ENCODE results near the gene DR1. TPM values are rescaled to one million over a fixed set of nuclear protein-coding genes. Genes with fewer than 3 reads are reported as not detected.
"Not testable (repeated sequence)": the region's sequence is repeated elsewhere in the genome, so short reads cannot be mapped to it uniquely, and the experiment has no call there.

Gene DR1
- total RNA-seq, 3 donors from 2014 or later: 91.9 to 99.5 (median 93.3) TPM

DNA sequence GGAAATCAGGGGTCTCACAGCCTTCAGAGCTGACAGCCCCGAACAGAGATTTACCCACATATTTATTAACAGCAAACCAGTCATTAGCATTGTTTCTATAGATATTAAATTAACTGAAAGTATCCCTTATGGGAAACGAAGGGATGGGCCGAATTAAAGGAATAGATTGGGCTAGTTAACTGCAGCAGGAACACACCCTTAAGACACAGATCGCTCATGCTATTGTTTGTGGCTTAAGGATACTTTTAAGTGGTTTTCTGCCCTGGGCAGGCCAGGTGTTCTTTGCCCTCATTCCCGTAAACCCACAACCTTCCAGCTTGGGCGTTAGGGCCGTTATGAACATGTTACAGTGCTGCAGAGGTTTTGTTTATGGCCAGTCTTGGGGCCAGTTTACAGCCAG lies 40.6 kb downstream of the DR1 start:
- not testable (repeated sequence) for DNase-seq; H3K4me1 Mint-ChIP-seq (ENCODE audit: low read depth); H3K4me3 Mint-ChIP-seq; ATAC-seq; H3K27me3 Mint-ChIP-seq (ENCODE audit: low read depth)
- Mint-ChIP-seq H3K9me3 (peaks cover 37% of the 10 kb centered on the region), H3K36me3 (ENCODE audit: insufficient read depth) (peaks cover 11% of the 10 kb centered on the region)

DNA sequence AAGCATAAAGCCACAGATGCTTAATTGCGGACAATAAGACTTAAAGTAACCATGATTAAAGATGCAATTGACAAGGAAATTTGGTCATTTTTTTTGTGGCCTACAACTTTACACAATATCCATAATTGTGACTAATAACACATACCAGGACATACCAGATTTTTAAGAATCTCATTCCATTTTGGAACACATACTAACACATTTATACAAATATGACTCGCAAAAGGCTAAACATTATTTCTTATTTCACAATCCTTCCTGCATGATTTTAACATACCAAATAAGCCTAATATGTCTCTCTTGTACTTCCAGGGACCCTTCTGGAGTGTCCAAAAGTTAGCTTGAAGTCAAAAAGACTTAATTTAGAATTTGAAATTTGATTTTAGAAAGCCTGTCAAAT lies 48.8 kb downstream of the DR1 start:
- H3K36me3 Mint-ChIP-seq (ENCODE audit: insufficient read depth): peaks cover 2% of the 10 kb centered on the region
- ATAC-seq (no peak), DNase-seq (no peak)
- H3K4me3 Mint-ChIP-seq: no peak overlapping the region
- no peaks in the 10 kb centered on the region for H3K4me1 Mint-ChIP-seq (ENCODE audit: low read depth)
- H3K27me3 Mint-ChIP-seq (ENCODE audit: low read depth): peaks cover 2% of the 10 kb centered on the region
- H3K9me3 Mint-ChIP-seq: no peaks in the 10 kb centered on the region

- Mint-ChIP-seq H3K9me3 (no peaks in the 10 kb centered on the region), H3K36me3 (ENCODE audit: insufficient read depth) (peaks cover 2% of the 10 kb centered on the region), H3K27me3 (ENCODE audit: low read depth) (no peaks in the 10 kb centered on the region), H3K4me3 (no peak overlapping the region), H3K4me1 (ENCODE audit: low read depth) (no peaks in the 10 kb centered on the region)
- ATAC-seq (no peak), DNase-seq (no peak)
These were observed 49.5 kb downstream of the DR1 start for GRCh38 chr1:93395195-93395594.

DNA sequence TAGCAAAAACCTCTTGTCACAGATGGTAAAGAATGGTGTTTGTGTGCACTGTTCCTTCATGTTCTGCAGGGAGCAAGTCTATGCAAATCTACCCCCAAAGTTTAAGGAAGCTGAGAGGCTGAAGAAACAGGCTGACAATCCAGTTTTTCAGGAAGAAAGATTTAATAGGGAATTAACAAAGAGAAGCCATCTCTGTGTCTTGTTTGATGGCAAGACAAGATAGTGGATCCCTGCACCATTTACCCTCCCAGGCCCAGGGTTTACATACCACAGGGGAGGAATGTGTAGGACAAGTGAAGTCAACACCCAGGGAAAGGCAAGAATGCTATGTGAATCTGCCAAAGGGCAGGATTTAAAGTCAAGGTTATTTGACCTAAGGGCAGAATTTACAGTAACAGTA lies 54.1 kb downstream of the DR1 start:
- H3K36me3 Mint-ChIP-seq (ENCODE audit: insufficient read depth): no peaks in the 10 kb centered on the region
- DNase-seq (no peak), ATAC-seq (no peak)
- H3K27me3 Mint-ChIP-seq (ENCODE audit: low read depth): peaks cover 3% of the 10 kb centered on the region
- no peaks in the 10 kb centered on the region for H3K9me3 Mint-ChIP-seq
- no peaks in the 10 kb centered on the region for H3K4me1 Mint-ChIP-seq (ENCODE audit: low read depth)
- no peak overlapping the region for H3K4me3 Mint-ChIP-seq

DNA sequence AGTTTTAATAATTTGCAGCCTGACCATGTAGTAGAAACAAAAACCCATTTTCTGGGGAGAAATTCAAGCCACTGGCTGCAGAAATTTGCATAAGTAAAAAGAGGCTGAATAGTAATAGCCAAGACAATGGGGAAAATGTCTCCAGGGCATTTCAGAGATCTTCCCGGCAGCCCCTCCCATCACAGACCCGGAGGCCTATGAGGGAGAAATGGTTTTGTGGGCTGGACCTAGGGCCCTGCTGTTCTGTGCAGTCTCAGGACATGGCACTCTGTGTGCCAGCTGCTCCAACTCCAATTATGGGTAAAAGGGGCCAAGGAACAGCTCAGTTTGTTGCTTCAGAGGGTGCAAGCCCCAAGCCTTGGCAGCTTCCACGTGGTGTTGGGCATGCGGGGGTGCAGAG lies 62.5 kb downstream of the DR1 start:
- no peak for ATAC-seq
- H3K9me3 Mint-ChIP-seq: no peaks in the 10 kb centered on the region

GRCh38 chr1:93411000-93411399 lies 65.3 kb downstream of the DR1 start:
- ATAC-seq (no peak), DNase-seq (no peak)
- Mint-ChIP-seq H3K36me3 (ENCODE audit: insufficient read depth) (no peaks in the 10 kb centered on the region), H3K4me3 (no peak overlapping the region), H3K27me3 (ENCODE audit: low read depth) (peaks cover 2% of the 10 kb centered on the region), H3K4me1 (ENCODE audit: low read depth) (peaks cover 3% of the 10 kb centered on the region), H3K9me3 (no peaks in the 10 kb centered on the region)

More for the DNA sequence above, 62.5 kb downstream of the DR1 start:
- H3K4me3 Mint-ChIP-seq: no peak overlapping the region
- H3K36me3 Mint-ChIP-seq (ENCODE audit: insufficient read depth): no peaks in the 10 kb centered on the region
- no peak for DNase-seq
- peaks cover 7% of the 10 kb centered on the region for H3K27me3 Mint-ChIP-seq (ENCODE audit: low read depth)
- peaks cover 1% of the 10 kb centered on the region for H3K4me1 Mint-ChIP-seq (ENCODE audit: low read depth)

GRCh38 chr1:93414749-93415148 lies 69.0 kb downstream of the DR1 start:
- ATAC-seq (no peak), DNase-seq (no peak)
- H3K4me1 Mint-ChIP-seq (ENCODE audit: low read depth): peaks cover 2% of the 10 kb centered on the region
- H3K9me3 Mint-ChIP-seq: no peaks in the 10 kb centered on the region
- H3K4me3 Mint-ChIP-seq: no peak overlapping the region
- H3K36me3 Mint-ChIP-seq (ENCODE audit: insufficient read depth): no peaks in the 10 kb centered on the region
- peaks cover 2% of the 10 kb centered on the region for H3K27me3 Mint-ChIP-seq (ENCODE audit: low read depth)

DNA sequence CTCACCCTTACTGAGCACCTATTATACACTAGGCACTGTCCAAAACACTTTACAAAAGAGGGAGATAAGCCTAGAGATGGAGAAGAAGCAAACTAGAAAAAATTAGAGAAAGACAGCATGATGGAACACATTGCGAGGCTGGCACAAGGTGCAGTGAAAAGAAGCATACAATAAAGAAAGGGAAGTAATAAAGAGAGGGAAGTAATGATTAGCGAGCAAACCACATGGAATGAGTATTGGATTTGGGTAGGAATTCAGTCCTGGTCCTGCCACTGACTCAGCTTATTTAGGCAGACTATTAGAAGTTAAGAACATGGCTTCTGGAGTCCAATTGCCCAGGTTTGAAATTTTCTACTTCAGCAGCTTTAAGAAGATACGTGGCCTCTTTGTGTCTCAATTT lies 69.6 kb downstream of the DR1 start:
- Mint-ChIP-seq H3K4me1 (ENCODE audit: low read depth) (peaks cover 2% of the 10 kb centered on the region), H3K36me3 (ENCODE audit: insufficient read depth) (no peaks in the 10 kb centered on the region), H3K4me3 (no peak overlapping the region), H3K9me3 (no peaks in the 10 kb centered on the region), H3K27me3 (ENCODE audit: low read depth) (peaks cover 2% of the 10 kb centered on the region)
- DNase-seq: no peak
- no peak for ATAC-seq

DNA sequence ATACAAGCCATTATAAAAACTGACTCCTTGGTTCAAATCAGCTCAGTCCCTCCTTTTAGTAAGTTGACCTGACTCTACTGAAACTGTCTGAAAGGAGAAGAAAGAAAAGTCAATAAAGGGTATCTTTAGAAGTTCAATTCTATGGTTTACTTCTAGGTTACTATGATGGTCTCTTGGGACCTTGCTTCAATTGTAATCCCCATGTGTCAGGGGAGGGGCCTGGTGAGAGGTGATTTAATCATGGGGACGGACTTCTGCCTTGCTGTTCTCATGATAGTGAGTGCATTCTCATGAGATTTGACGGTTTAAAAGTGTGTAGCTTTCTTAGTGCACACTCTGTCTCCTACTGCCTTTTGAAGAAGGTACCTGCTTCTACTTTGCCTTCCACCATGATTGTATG lies 70.5 kb downstream of the DR1 start:
- Mint-ChIP-seq H3K27me3 (ENCODE audit: low read depth) (peaks cover 2% of the 10 kb centered on the region), H3K36me3 (ENCODE audit: insufficient read depth) (no peaks in the 10 kb centered on the region), H3K4me1 (ENCODE audit: low read depth) (peaks cover 2% of the 10 kb centered on the region), H3K4me3 (no peak overlapping the region), H3K9me3 (no peaks in the 10 kb centered on the region)
- no peak for ATAC-seq
- DNase-seq: no peak

Other genes starting within 250 kb of the DR1 start
- 10 to 100 TPM; 29.2 to 42.7 (median 35.3) TPM for gene TMED5, start 165.5 kb upstream of the DR1 start, total RNA-seq
- 1 to 10 TPM; 4.6 to 8.3 (median 8.1) TPM for gene CCDC18, start 165.2 kb upstream of the DR1 start, total RNA-seq
- 1 to 10 TPM; 1.2 to 3.0 (median 1.9) TPM for gene FNBP1L, start 102.2 kb downstream of the DR1 start, total RNA-seq

Measured in activated T-cell treated with anti-CD3 and anti-CD28 coated beads, Interleukin-2, amount 50 U/mL, for 4 hours (primary cell).